SK-N-MC (cell line): Measurements from ENCODE around the gene HMCES.
"Not testable (repeated sequence)": the region's sequence is repeated elsewhere in the genome, so short reads cannot be mapped to it uniquely, and the experiment has no call there.

Experiments used
- EZH2 ChIP-seq: fragments of 200-600 bp; sonication (generic); IDR thresholded peaks from one replicate; pipeline ENCODE4 v1.6.1; 2017; ENCODE audit warnings: antibody characterized with exemption
- POLR2AphosphoS5 ChIP-seq: IDR thresholded peaks from 2 replicates; pipeline ENCODE4 v1.6.1; 2012; ENCODE audit warnings: mild to moderate bottlenecking, low read depth, low read length, borderline replicate concordance

- not testable (repeated sequence) for TF ChIP-seq EZH2, POLR2AphosphoS5
Observed at GRCh38 chr3:129264994-129265393, 13.7 kb upstream of the HMCES start.
